Right cardiac atrium (tissue), 5 donors: ENCODE results near the gene NR2C2. TPM values are rescaled to one million over a fixed set of nuclear protein-coding genes. Genes with fewer than 3 reads are reported as not detected.

Experiments used
- ATAC-seq, 2 donors: fragments of 200-7000 bp; cut with Tn5 transposase; one replicate each; pipeline versions ENCODE4 v1.8.0 to v1.9.1; 2020; ENCODE audit warnings: moderate library complexity in 2 of 2, mild to moderate bottlenecking in 1 of 2
- DNase-seq, 3 donors: peaks; one replicate each; pipeline ENCODE4 v3.0.0-alpha.2; 2020
- H3K27ac ChIP-seq: one replicate; pipeline ENCODE4 v1.5.1; 2013; ENCODE audit warnings: mild to moderate bottlenecking, low read length, control low read depth, moderate library complexity
- H3K27me3 ChIP-seq: one replicate; pipeline ENCODE4 v1.6.1; 2013; ENCODE audit not compliant: control insufficient read depth, insufficient read depth
- H3K4me1 ChIP-seq: one replicate; pipeline ENCODE4 v1.6.1; 2013; ENCODE audit warnings: low read length; ENCODE audit not compliant: control insufficient read depth, insufficient read depth
- H3K4me3 ChIP-seq: one replicate; pipeline ENCODE4 v1.5.1; 2013; ENCODE audit warnings: low read length, control low read depth
- H3K9me3 ChIP-seq: one replicate; pipeline ENCODE4 v1.6.1; 2013; ENCODE audit warnings: low read length; ENCODE audit not compliant: control insufficient read depth
- WGBS: extraction: QIAGEN DNeasy Blood & Tissue Kit; methylation state at CpG from one replicate; pipeline ENCODE4 v1.1.7; 2013; 5-methylcytosine and 5-hydroxymethylcytosine counted together
- intact Hi-C, 4 donors: fragments of 100-400 bp; cut with DNase I; formaldehyde crosslinking; loops; one replicate each; pipeline versions ENCODE4 v1.11.0 to v1.14.0; 2022 to 2023
- polyA plus RNA-seq: library from polyadenylated mRNA; stranded (reverse); fragments of 200-250 nt; gene quantifications from one replicate; pipeline ENCODE4 v1.2.3, GENCODE V29; 2013
- total RNA-seq, 4 donors: library from RNA; stranded (reverse); fragmentation: NEBNext Ultra II Directional; extraction: Animal tissue kit (Norgen Biotek cat#: 25700); gene quantifications; one replicate each; pipeline ENCODE4 v1.2.1, GENCODE V29; 2021
- donor health status: healthy with polysubstance abuse.
- donor health status: DM: no; HTN: yes; CAD: no.
- donor health status: DM: no; HTN: no; CAD: no.
- donor health status: DM: no; HTN: yes; CAD: no; lungs with severe emphysema.
- donor health status: DM: yes; HTN: yes; CAD: no.

NR2C2 gene
- total and polyA plus RNA-seq, 5 donors: 8.3 to 36.0 (median 32.0) TPM

DNA sequence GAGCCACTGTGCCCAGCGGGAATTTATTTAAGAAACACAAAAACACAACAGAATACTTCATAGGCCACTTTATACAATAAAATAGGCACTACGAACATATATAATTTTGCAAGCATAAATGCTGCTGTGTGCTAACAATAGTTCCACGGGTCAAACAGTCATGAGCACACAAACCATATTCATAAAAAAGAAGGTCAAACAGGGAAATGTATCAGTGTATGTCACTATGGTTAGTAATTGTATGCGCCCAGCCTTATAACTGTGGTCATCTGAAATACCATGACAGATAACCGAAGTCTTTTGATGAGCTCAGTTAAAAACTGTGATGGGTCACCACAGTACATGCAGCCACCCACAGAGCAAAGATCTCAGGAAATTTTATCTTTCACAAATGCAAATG is 38.1 kb upstream of the NR2C2 start:
- H3K4me3 ChIP-seq: no peak overlapping the region
- ATAC-seq (no peak), DNase-seq (no peak)
- H3K27me3 ChIP-seq: no peaks in the 10 kb centered on the region
- intact Hi-C loops: no loop called here
- WGBS: 92% methylated on average over 5 of the region's 5 CpGs
- H3K4me1 ChIP-seq: peaks cover 4% of the 10 kb centered on the region
- no peaks in the 10 kb centered on the region for H3K9me3 ChIP-seq
- H3K27ac ChIP-seq: no peak overlapping the region

- Histone ChIP-seq H3K4me3 (no peak overlapping the region), H3K4me1 (peaks cover 7% of the 10 kb centered on the region), H3K27me3 (no peaks in the 10 kb centered on the region), H3K9me3 (no peaks in the 10 kb centered on the region), H3K27ac (no peak overlapping the region)
- 89% methylated on average over 11 of the region's 11 CpGs for WGBS
- no peak for DNase-seq
- ATAC-seq: no peak
- intact Hi-C loops: loop anchor here in 1 of 4 donors (10.0 kb wide), 1 partner anchor 237 kb away; the partner anchor contains the start of gene C3orf20
Measured at GRCh38 chr3:14911651-14912050, 35.7 kb upstream of the NR2C2 start.

- no peak for DNase-seq
- H3K4me3 ChIP-seq: no peak overlapping the region
- H3K27me3 ChIP-seq: no peaks in the 10 kb centered on the region
- intact Hi-C loops: loop anchor here in 1 of 4 donors (10.0 kb wide), 1 partner anchor 238 kb away; the partner anchor contains the start of gene C3orf20
- H3K9me3 ChIP-seq: no peaks in the 10 kb centered on the region
- H3K27ac ChIP-seq: no peak overlapping the region
- whole genome bisulfite sequencing: 82% methylated on average over 10 of the region's 10 CpGs
- H3K4me1 ChIP-seq: peaks cover 3% of the 10 kb centered on the region
- no peak for ATAC-seq
Measured at GRCh38 chr3:14913071-14913925, 34.1 kb upstream of the NR2C2 start.

DNA sequence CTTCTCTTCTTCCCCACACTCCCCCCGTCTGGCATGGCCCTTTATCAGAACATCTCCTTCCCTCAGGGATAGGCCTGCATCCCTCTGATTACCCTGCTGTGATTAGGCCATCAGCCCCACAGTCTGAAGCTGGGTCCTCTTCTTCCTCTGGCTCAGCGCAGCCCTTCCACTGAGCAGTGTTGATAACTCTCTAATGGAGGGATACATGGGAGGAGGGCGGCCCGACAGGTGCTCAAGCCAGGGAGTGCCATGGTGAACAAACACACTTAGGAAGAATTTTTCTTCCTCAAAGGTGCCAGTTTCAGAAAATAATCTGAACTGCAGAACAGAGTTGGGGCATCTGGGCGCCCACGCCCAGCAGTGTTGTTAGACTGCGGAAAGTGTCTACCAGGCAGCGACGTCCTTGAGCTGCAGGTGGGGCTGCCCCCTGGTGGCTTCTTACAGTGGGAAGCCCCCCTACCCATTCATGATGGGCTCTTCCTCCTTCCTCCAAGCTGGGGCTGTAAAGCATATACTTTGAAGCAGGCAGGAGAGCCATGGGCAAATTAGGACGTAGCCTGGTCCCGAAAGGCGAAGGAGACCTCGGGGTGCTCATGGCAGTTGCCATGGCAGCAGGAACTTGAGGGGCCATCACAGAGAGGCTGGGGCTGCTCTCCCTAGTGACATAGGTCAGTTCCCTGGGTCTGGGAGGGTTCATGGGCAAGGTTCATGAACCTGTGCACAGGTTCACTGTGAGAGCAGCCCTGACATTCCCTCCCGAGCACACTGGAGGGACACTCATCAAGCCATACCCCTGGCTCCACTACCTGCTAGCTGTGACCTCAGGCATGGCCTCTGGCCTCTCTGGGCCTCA is 33.2 kb upstream of the NR2C2 start:
- WGBS: 88% methylated on average over 14 of the region's 14 CpGs
- no peak for DNase-seq
- Histone ChIP-seq H3K9me3 (no peaks in the 10 kb centered on the region), H3K27ac (no peak overlapping the region), H3K4me3 (no peak overlapping the region), H3K27me3 (no peaks in the 10 kb centered on the region), H3K4me1 (peaks cover 3% of the 10 kb centered on the region)
- intact Hi-C loops: loop anchor here in 1 of 4 donors (10.0 kb wide), 1 partner anchor 239 kb away; the partner anchor contains the start of gene C3orf20
- no peak for ATAC-seq

GRCh38 chr3:14914779-14915117 is 32.6 kb upstream of the NR2C2 start:
- DNase-seq (no peak), ATAC-seq (no peak)
- Histone ChIP-seq H3K4me3 (no peak overlapping the region), H3K9me3 (no peaks in the 10 kb centered on the region), H3K27ac (no peak overlapping the region), H3K4me1 (peaks cover 3% of the 10 kb centered on the region), H3K27me3 (no peaks in the 10 kb centered on the region)
- WGBS: 49% methylated on average over 6 of the region's 6 CpGs
- intact Hi-C loops: loop anchor here in 2 of 4 donors (5.0 to 10.0 kb wide), 2 partner anchors 122 to 240 kb away; partner anchors contain the start of gene C3orf20 (in 1 of the 2)

GRCh38 chr3:14915636-14916222 is 31.7 kb upstream of the NR2C2 start:
- Histone ChIP-seq H3K9me3 (no peaks in the 10 kb centered on the region), H3K4me3 (no peak overlapping the region), H3K27me3 (no peaks in the 10 kb centered on the region), H3K4me1 (peaks cover 3% of the 10 kb centered on the region), H3K27ac (no peak overlapping the region)
- no peak for DNase-seq
- intact Hi-C loops: loop anchor here in 2 of 4 donors (5.0 to 10.0 kb wide), 2 partner anchors 123 to 241 kb away; partner anchors contain the start of gene C3orf20 (in 1 of the 2)
- WGBS: 85% methylated on average over 3 of the region's 3 CpGs
- peak; percentile 19 to 22 for ATAC-seq

GRCh38 chr3:14918356-14918860 is 29.0 kb upstream of the NR2C2 start:
- Histone ChIP-seq H3K4me1 (peaks cover 3% of the 10 kb centered on the region), H3K27me3 (no peaks in the 10 kb centered on the region), H3K27ac (no peak overlapping the region), H3K9me3 (no peaks in the 10 kb centered on the region), H3K4me3 (no peak overlapping the region)
- no peak for DNase-seq
- intact Hi-C loops: loop anchor here in 2 of 4 donors (5.0 to 10.0 kb wide), 2 partner anchors 126 to 244 kb away; partner anchors contain the start of gene C3orf20 (in 1 of the 2)
- ATAC-seq: no peak
- WGBS: 85% methylated on average over 13 of the region's 13 CpGs

DNA sequence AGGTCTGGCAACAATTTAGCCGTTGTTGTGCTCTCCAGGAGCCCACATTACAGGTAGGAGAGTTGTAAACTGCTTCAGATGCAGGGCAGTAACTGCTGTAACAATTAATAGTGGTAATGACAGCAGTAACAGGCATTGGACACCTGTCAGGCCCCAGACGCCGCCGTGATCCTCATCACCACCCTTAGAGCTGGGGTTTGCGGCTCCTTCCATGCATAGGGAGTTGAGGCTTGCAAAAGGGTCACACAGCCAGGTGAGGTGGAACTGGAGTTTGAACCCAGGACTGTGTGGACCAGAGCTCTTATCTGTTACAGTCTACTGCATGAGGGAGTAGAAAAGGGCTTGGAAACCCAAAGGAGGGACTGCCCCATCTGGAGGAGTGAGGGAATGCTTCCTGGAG is 26.8 kb upstream of the NR2C2 start:
- DNase-seq: no peak
- no peak overlapping the region for H3K4me3 ChIP-seq
- intact Hi-C loops: loop anchor here (2.0 to 10.0 kb wide), 6 partner anchors 128 to 284 kb away; partner anchors contain the start of genes C3orf20 (in 1 of the 4) and CAPN7 (in 1 of the 4)
- ATAC-seq: peak in 1 of 2 donors; percentile 12
- no peaks in the 10 kb centered on the region for H3K9me3 ChIP-seq
- 87% methylated on average over 5 of the region's 5 CpGs for WGBS
- no peaks in the 10 kb centered on the region for H3K4me1 ChIP-seq
- no peaks in the 10 kb centered on the region for H3K27me3 ChIP-seq
- no peak overlapping the region for H3K27ac ChIP-seq

- Histone ChIP-seq H3K27me3 (no peaks in the 10 kb centered on the region), H3K4me3 (no peak overlapping the region), H3K27ac (no peak overlapping the region), H3K9me3 (no peaks in the 10 kb centered on the region), H3K4me1 (no peaks in the 10 kb centered on the region)
- ATAC-seq (peak; percentile 91 to 93), DNase-seq (peak; percentile 87 to 96 (median 95))
- intact Hi-C loops: loop anchor here (2.0 to 10.0 kb wide), 6 partner anchors 128 to 284 kb away; partner anchors contain the start of genes C3orf20 (in 1 of the 4) and CAPN7 (in 1 of the 4)
- WGBS: 17% methylated on average over 10 of the region's 10 CpGs
Measured at GRCh38 chr3:14921034-14921616, 26.3 kb upstream of the NR2C2 start.
